Calu3 (cell line): ENCODE data around the gene ABL2. TPM values are rescaled to one million over a fixed set of nuclear protein-coding genes. Genes with fewer than 3 reads are reported as not detected.
"Not testable (repeated sequence)": the region's sequence is repeated elsewhere in the genome, so short reads cannot be mapped to it uniquely, and the experiment has no call there.

Experiments used
- BruUV-seq: library from RNA; stranded (reverse); fragments of 400-500 nt; replicated peaks from 2 replicates; lab custom pipeline; 2021; lab: Mats Ljungman, UMichigan
- CTCF ChIA-PET: fragments of 300-600 bp; sonication (Branson Sonifier 250); formaldehyde crosslinking; loops from one replicate; lab custom pipeline; 2022; ENCODE audit warnings: antibody characterized with exemption; lab: Charles Lee
- DNase-seq: peaks from one replicate; pipeline ENCODE4 v3.0.0; 2022
- H3K27ac Mint-ChIP-seq: one replicate; pipeline ENCODE4 v1.8.0; 2022; ENCODE audit warnings: mixed read lengths; ENCODE audit not compliant: unreplicated experiment
- H3K27me3 Mint-ChIP-seq: one replicate; pipeline ENCODE4 v1.8.0; 2022; ENCODE audit warnings: mixed read lengths; ENCODE audit not compliant: unreplicated experiment
- H3K36me3 Mint-ChIP-seq: one replicate; pipeline ENCODE4 v1.8.0; 2022; ENCODE audit warnings: mild to moderate bottlenecking, moderate library complexity, mixed read lengths; ENCODE audit not compliant: insufficient read depth, unreplicated experiment
- H3K4me1 Mint-ChIP-seq: one replicate; pipeline ENCODE4 v1.8.0; 2022; ENCODE audit warnings: mild to moderate bottlenecking, low read depth, mixed read lengths; ENCODE audit not compliant: unreplicated experiment
- H3K4me3 Mint-ChIP-seq: one replicate; pipeline ENCODE4 v1.8.0; 2022; ENCODE audit warnings: mild to moderate bottlenecking, low read depth, moderate library complexity, mixed read lengths; ENCODE audit not compliant: unreplicated experiment
- H3K9me3 Mint-ChIP-seq: one replicate; pipeline ENCODE4 v1.8.0; 2022; ENCODE audit warnings: low read depth, mixed read lengths; ENCODE audit not compliant: unreplicated experiment
- intact Hi-C: fragments of 100-400 bp; cut with micrococcal nuclease; formaldehyde crosslinking; loops from one replicate; pipeline ENCODE4 v1.10.0; 2022; ENCODE audit not compliant: unreplicated experiment
- total RNA-seq: library from RNA; stranded (reverse); gene quantifications from 2 replicates; pipeline ENCODE4 v1.2.3, GENCODE V29; 2022
- TF ChIP-seq, protein P1 (sequence below): fragments of 200-600 bp; IDR thresholded peaks from one replicate; pipeline ENCODE4 v1.8.0; 2022; ENCODE audit warnings: antibody characterized with exemption; ENCODE audit not compliant: unreplicated experiment

Gene ABL2
- total RNA-seq, 1 experiment from 2014 or later, result 47.8 TPM

DNA sequence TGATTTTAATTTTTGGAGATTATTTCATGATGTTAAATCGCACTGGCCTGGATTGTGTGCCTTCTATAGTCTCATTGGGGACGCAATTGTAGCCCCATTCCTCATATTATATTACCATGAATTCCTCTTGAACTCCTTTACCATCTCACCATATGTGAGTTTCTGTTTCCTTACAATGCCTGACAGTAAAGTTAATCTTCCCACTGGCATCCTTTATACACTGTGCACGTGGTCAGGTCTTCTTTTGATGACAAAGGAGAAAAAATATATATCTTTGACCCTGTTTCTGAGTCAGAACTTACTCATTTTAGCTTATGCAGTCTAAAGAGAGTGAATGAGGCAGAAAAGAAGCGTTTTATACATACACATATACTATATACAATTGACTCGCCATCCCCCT lies 774 bp upstream of the ABL2 start:
- TF ChIP-seq, protein P1, sequence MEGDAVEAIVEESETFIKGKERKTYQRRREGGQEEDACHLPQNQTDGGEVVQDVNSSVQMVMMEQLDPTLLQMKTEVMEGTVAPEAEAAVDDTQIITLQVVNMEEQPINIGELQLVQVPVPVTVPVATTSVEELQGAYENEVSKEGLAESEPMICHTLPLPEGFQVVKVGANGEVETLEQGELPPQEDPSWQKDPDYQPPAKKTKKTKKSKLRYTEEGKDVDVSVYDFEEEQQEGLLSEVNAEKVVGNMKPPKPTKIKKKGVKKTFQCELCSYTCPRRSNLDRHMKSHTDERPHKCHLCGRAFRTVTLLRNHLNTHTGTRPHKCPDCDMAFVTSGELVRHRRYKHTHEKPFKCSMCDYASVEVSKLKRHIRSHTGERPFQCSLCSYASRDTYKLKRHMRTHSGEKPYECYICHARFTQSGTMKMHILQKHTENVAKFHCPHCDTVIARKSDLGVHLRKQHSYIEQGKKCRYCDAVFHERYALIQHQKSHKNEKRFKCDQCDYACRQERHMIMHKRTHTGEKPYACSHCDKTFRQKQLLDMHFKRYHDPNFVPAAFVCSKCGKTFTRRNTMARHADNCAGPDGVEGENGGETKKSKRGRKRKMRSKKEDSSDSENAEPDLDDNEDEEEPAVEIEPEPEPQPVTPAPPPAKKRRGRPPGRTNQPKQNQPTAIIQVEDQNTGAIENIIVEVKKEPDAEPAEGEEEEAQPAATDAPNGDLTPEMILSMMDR, result no peak
- no peak for DNase-seq
- H3K27ac Mint-ChIP-seq, result peak overlapping the region; percentile 60
- H3K36me3 Mint-ChIP-seq, result peaks cover 40% of the 10 kb centered on the region
- no peaks in the 10 kb centered on the region for H3K27me3 Mint-ChIP-seq
- CTCF ChIA-PET, result no interaction called here
- H3K9me3 Mint-ChIP-seq, result no peaks in the 10 kb centered on the region
- intact Hi-C loops, result no loop called here
- H3K4me3 Mint-ChIP-seq, result peak overlapping the region; percentile 91
- peaks cover 40% of the 10 kb centered on the region for H3K4me1 Mint-ChIP-seq
- no TSS peak for BruUV-seq

DNA sequence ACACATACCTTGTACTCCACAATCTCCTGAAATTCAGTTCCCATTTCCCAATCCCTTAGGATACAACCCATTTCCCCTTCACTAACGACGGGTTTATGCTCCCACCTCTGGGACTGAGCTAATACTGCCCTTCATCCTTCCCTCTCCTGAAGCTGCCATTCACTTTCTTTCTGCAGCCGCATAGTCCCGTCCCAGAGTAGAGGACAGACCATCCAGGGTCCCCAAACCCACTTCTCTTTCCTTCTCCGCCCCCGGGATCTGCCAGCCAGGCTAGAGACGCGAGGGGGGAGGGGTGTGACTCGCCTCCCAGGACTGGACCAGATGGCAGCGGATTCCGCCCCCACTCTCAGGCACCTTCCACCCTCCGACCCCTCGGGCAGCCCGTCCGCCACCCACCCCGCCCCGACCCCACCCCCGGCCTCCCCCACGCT lies 679 bp downstream of the ABL2 start:
- intact Hi-C loops, result no loop called here
- no peaks in the 10 kb centered on the region for H3K9me3 Mint-ChIP-seq
- DNase-seq, result peak; percentile 61
- peak overlapping the region; percentile 60 for H3K27ac Mint-ChIP-seq
- H3K27me3 Mint-ChIP-seq, result no peaks in the 10 kb centered on the region
- TF ChIP-seq, protein P1, result no peak
- H3K4me1 Mint-ChIP-seq, result peaks cover 40% of the 10 kb centered on the region
- CTCF ChIA-PET, result interaction anchor here (0.5 kb wide), 1 partner anchor 1152 kb away, joined by 5 read pairs; no protein-coding TSS in a partner anchor
- peak overlapping the region; percentile 91 for H3K4me3 Mint-ChIP-seq
- BruUV-seq, result no TSS peak
- H3K36me3 Mint-ChIP-seq, result peaks cover 53% of the 10 kb centered on the region

DNA sequence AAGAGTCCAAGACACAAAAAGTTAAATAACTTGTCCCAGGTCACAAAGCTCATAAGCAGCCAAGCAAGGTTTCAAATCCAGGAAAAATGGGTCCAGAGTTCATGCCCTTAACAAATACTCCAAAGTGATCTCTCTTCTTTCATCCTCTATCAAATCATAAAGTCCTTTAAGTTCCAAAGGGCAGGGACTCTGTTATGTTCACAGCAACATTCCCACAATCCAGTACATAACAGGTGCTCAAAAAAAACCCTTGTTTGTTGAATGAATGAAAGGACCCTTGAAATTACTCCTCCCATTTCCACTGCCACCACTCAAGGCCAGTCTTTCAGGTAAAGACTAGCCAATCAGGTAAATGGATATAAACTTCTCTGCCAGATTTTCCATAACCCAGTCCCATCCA lies 2.7 kb downstream of the ABL2 start:
- peaks cover 33% of the 10 kb centered on the region for H3K4me1 Mint-ChIP-seq
- H3K9me3 Mint-ChIP-seq, result no peaks in the 10 kb centered on the region
- DNase-seq, result no peak
- no peaks in the 10 kb centered on the region for H3K27me3 Mint-ChIP-seq
- peaks cover 60% of the 10 kb centered on the region for H3K36me3 Mint-ChIP-seq
- intact Hi-C loops, result no loop called here
- H3K4me3 Mint-ChIP-seq, result no peak overlapping the region
- TSS peak; percentile 24 for BruUV-seq
- TF ChIP-seq, protein P1, result no peak
- no peak overlapping the region for H3K27ac Mint-ChIP-seq
- CTCF ChIA-PET, result interaction anchor here (0.6 kb wide), 1 partner anchor 115 kb away, joined by 3 read pairs; no protein-coding TSS in a partner anchor

DNA sequence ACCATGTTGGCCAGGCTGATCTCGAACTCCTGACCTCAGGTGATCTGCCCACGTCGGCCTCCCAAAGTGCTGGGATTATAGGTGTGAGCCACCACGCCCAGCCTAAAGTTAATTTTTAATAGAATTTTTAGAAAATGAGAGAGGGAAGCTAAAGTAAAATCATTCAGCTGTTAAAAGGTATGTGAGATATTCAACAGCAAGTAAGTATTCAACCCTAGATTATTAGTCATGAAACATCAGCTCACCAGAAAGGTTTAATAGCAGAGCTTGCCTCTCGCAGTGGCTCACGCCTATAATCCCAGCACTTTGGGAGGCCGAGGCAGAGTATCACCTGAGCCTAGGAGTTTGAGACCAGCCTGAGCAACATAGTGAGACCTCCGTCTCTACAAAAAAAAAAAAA lies 5.0 kb downstream of the ABL2 start:
- intact Hi-C loops, result not testable (repeated sequence)

DNA sequence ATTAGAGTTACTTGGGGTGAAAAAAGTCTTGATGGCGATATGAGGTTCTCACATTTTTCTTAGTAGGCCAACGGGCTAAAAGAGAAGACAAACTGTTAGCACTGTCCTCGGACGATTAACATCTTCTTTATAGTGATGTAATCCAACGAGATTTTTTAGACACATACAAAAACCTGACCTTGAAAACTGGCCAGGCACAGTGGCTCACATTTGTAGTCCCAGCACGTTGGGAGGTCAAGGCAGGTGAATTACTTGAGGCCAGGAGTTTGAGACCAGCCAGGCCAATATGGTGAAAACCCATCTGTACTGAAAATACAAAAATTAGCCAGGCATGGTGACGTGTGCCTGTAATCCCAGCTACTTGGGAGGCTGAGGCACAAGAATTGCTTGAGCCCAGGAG lies 8.4 kb downstream of the ABL2 start:
- H3K9me3 Mint-ChIP-seq, CTCF ChIA-PET, BruUV-seq, H3K27me3 Mint-ChIP-seq, H3K27ac Mint-ChIP-seq, H3K4me3 Mint-ChIP-seq, DNase-seq, intact Hi-C loops: not testable (repeated sequence)
- H3K4me1 Mint-ChIP-seq, result peaks cover 13% of the 10 kb centered on the region
- peaks cover 20% of the 10 kb centered on the region for H3K36me3 Mint-ChIP-seq

More for the DNA sequence above, 5.0 kb downstream of the ABL2 start:
- H3K4me3 Mint-ChIP-seq, DNase-seq, H3K9me3 Mint-ChIP-seq, H3K27ac Mint-ChIP-seq, BruUV-seq, H3K27me3 Mint-ChIP-seq: not testable (repeated sequence)
- H3K4me1 Mint-ChIP-seq, result peaks cover 23% of the 10 kb centered on the region
- H3K36me3 Mint-ChIP-seq, result peaks cover 50% of the 10 kb centered on the region
- CTCF ChIA-PET, result interaction anchor here (0.6 kb wide), 2 partner anchors 16 to 58 kb away, joined by 3 read pairs; no protein-coding TSS in a partner anchor
